GM12875 (cell line): ENCODE measurements around the gene SH2D4B.

Source experiments
- H3K4me3 ChIP-seq: one replicate; pipeline ENCODE4 v1.5.1; 2011; ENCODE audit warnings: low read depth, low read length, control low read depth
- TF ChIP-seq, protein P1 (sequence below): IDR thresholded peaks from 2 replicates; pipeline ENCODE4 v1.5.1; 2011; ENCODE audit warnings: low read depth, mild to moderate bottlenecking, control low read depth, inconsistent platforms, low read length, moderate library complexity, borderline replicate concordance; ENCODE audit not compliant: insufficient read depth

Gene SH2D4B

GRCh38 chr10:80506189-80506575 is 31.5 kb upstream of the SH2D4B start:
- TF ChIP-seq, protein P1, sequence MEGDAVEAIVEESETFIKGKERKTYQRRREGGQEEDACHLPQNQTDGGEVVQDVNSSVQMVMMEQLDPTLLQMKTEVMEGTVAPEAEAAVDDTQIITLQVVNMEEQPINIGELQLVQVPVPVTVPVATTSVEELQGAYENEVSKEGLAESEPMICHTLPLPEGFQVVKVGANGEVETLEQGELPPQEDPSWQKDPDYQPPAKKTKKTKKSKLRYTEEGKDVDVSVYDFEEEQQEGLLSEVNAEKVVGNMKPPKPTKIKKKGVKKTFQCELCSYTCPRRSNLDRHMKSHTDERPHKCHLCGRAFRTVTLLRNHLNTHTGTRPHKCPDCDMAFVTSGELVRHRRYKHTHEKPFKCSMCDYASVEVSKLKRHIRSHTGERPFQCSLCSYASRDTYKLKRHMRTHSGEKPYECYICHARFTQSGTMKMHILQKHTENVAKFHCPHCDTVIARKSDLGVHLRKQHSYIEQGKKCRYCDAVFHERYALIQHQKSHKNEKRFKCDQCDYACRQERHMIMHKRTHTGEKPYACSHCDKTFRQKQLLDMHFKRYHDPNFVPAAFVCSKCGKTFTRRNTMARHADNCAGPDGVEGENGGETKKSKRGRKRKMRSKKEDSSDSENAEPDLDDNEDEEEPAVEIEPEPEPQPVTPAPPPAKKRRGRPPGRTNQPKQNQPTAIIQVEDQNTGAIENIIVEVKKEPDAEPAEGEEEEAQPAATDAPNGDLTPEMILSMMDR, result no peak
- no peak overlapping the region for H3K4me3 ChIP-seq

GRCh38 chr10:80506836-80507487 is 30.7 kb upstream of the SH2D4B start:
- no peak overlapping the region for H3K4me3 ChIP-seq
- TF ChIP-seq, protein P1, result no peak

- TF ChIP-seq, protein P1, result no peak
- no peak overlapping the region for H3K4me3 ChIP-seq
Measured at GRCh38 chr10:80509108-80509402, 28.6 kb upstream of the SH2D4B start.

GRCh38 chr10:80509403-80510161 is 28.1 kb upstream of the SH2D4B start:
- TF ChIP-seq, protein P1, result no peak
- H3K4me3 ChIP-seq, result no peak overlapping the region

GRCh38 chr10:80512031-80512526 is 25.6 kb upstream of the SH2D4B start:
- H3K4me3 ChIP-seq, result no peak overlapping the region
- TF ChIP-seq, protein P1, result no peak

DNA sequence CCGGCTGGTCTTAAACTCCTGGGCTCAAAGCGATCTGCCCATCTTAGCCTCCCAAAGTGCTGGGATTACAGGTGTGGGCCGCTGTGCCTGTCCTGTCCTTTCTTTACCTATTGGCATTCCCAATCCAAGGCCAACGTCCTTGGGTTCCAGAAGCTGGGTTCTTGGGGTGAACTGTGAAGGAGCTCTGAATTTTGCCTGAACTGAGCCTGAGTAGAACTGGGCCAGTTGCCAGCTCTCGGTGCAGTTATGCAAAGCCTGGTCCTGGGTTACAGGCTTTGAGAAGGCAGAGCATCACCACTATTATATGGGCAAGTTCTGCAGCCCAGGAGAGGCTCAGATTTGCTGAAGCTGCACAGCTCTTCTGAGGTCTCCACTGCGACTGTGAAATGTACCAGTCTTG is 24.6 kb upstream of the SH2D4B start:
- TF ChIP-seq, protein P1, result no peak
- no peak overlapping the region for H3K4me3 ChIP-seq

- TF ChIP-seq, protein P1, result no peak
- H3K4me3 ChIP-seq, result no peak overlapping the region
Measured at GRCh38 chr10:80515511-80515910, 22.2 kb upstream of the SH2D4B start.
